ENCODE results near the gene NPAT.

DNA sequence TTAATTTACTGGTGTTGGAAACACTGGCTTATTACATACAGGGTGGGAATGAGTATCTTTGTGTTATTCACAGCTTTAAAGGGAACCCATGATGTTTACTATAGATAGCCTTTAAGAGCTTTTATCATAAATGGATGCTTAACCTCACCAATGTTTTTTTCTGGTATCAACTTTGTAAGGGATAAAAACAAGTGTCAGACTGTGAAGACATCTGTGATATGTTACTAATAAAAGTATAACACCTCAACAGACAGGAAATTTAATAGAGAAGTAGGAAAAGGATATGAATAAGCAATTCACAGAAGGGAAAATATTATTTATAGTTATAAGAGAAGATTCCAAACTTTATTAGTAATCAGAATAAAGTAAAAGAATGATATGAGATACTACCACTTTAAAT, 54.8 kb downstream of the NPAT start:
- TF ChIP-seq CTCF (IDR thresholded peaks at IDR 0.05; ENCODE audit: borderline replicate concordance, extremely low read depth, low read length, poor library complexity, severe bottlenecking) (no peak), EZH2 (IDR thresholded peaks at IDR 0.05; ENCODE audit: borderline replicate concordance, low read depth, low read length, severe bottlenecking) (no peak)
